ENCODE measurements around the gene PLP2.

The PLP2 gene

GRCh38 chrX:49212861-49213260 is 41.2 kb downstream of the PLP2 start:
- no peak for DNase-seq

GRCh38 chrX:49214416-49214815 is 42.7 kb downstream of the PLP2 start:
- DNase-seq, result no peak

- no peak for DNase-seq
These were observed 43.4 kb downstream of the PLP2 start for GRCh38 chrX:49214996-49215526.

- no peak for DNase-seq
These were observed 48.4 kb downstream of the PLP2 start for GRCh38 chrX:49220100-49220499.

- DNase-seq, result no peak
These were observed 50.2 kb downstream of the PLP2 start for GRCh38 chrX:49221868-49222267.
